HUES48 (cell line): Measurements from ENCODE around the gene ABHD3.
"Not testable (repeated sequence)": the region's sequence is repeated elsewhere in the genome, so short reads cannot be mapped to it uniquely, and the experiment has no call there.

Source experiments
- H3K27ac ChIP-seq: one replicate; pipeline ENCODE4 v1.7.0; 2013; ENCODE audit warnings: low read depth, low read length, inconsistent platforms
- H3K27me3 ChIP-seq: 2 replicates; pipeline ENCODE4 v1.6.1; 2013; ENCODE audit warnings: mild to moderate bottlenecking, low read length; ENCODE audit not compliant: control insufficient read depth, insufficient read depth
- H3K36me3 ChIP-seq: 2 replicates; pipeline ENCODE4 v1.6.1; 2013; ENCODE audit warnings: low read length; ENCODE audit not compliant: control insufficient read depth, insufficient read depth
- H3K4me1 ChIP-seq: 2 replicates; pipeline ENCODE4 v1.6.1; 2013; ENCODE audit warnings: mild to moderate bottlenecking, low read length; ENCODE audit not compliant: control insufficient read depth, insufficient read depth
- H3K4me3 ChIP-seq: 2 replicates; pipeline ENCODE4 v1.5.1; 2013; ENCODE audit warnings: mild to moderate bottlenecking, low read depth, low read length
- H3K9ac ChIP-seq: 2 replicates; pipeline ENCODE4 v1.6.1; 2013; ENCODE audit warnings: mild to moderate bottlenecking, low read depth, low read length, moderate library complexity
- H3K9me3 ChIP-seq: 2 replicates; pipeline ENCODE4 v1.6.1; 2013; ENCODE audit warnings: low read length; ENCODE audit not compliant: control insufficient read depth, insufficient read depth

The ABHD3 gene

GRCh38 chr18:21640375-21640774 is 64.2 kb downstream of the ABHD3 start:
- H3K36me3 ChIP-seq, H3K9me3 ChIP-seq, H3K4me3 ChIP-seq, H3K9ac ChIP-seq, H3K4me1 ChIP-seq, H3K27me3 ChIP-seq, H3K27ac ChIP-seq: not testable (repeated sequence)

DNA sequence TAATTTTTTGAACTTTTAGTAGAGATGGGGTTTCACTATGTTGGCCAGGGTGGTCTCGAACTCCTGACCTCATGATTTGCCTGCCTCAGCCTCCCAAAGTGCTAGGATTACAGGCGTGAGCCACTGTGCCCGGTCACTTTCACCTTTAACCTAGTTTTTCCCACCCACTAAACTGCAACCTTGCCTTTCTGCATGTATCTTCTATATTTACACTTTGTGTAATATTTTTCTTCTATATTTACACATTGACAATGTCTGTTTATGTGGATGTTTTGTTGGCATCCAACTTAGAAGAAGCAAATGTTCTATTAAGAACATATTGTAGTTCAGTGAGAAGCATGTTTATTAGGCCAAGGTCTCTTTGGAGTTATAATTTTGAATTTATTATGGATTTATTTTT is 65.8 kb downstream of the ABHD3 start:
- H3K9ac ChIP-seq = no peak overlapping the region
- H3K4me3 ChIP-seq = no peak overlapping the region
- no peak overlapping the region for H3K27ac ChIP-seq

DNA sequence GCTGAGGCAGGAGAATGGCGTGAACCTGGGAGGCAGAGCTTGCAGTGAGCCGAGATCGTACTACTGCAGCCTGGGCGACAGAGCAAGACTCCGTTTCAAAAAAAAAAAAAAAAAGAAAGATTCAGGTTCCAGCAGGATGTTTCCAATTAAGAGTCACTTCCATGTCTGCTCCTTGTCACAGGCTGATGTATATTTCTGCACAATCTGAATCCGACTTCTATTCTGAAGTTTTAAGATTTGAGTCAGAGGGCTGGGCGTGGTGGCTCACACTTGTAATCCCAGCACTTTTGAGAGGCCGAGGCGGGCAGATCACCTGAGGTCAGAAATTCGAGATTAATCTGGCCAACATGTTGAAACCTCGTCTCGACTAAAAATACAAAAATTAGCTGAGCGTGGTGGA is 67.8 kb downstream of the ABHD3 start:
- H3K4me1 ChIP-seq = no peaks in the 10 kb centered on the region
- H3K9ac ChIP-seq = no peak overlapping the region
- no peaks in the 10 kb centered on the region for H3K27me3 ChIP-seq
- H3K9me3 ChIP-seq = no peaks in the 10 kb centered on the region
- H3K36me3 ChIP-seq = peaks cover 29% of the 10 kb centered on the region
- H3K4me3 ChIP-seq = no peak overlapping the region
- no peak overlapping the region for H3K27ac ChIP-seq

More for the DNA sequence above, 65.8 kb downstream of the ABHD3 start:
- Histone ChIP-seq H3K36me3 (peaks cover 15% of the 10 kb centered on the region), H3K9me3 (no peaks in the 10 kb centered on the region), H3K27me3 (no peaks in the 10 kb centered on the region), H3K4me1 (no peaks in the 10 kb centered on the region)

DNA sequence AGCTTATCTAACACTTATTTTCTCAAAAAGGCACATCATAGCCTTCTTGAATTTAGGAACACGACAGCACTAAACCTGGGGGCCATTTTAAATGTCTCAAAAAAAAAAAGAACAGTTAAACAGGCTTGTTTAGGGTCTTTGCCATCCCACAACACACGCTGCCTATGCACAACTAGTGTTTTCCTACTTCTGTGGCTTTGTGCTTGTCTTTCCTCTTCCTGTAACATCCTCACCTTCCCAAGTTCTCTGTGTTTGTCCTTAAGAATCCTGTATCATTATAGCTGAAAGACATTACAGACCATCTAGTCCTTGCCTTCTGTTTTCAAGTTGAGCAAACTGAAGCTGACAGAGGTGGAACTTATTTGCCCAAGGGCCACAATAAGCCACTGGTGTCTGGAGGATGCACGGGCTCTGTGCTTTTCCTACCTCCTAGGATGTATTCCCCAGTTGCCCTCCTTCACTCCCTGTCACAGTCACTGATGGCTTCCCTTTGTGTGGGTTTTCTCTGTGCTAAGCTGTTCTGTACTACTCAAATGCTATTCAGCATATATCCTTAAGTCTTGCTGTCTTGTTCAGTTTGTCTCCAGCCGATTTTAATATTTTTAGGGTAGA is 69.9 kb downstream of the ABHD3 start:
- Histone ChIP-seq H3K9me3 (no peaks in the 10 kb centered on the region), H3K4me1 (no peaks in the 10 kb centered on the region), H3K27me3 (no peaks in the 10 kb centered on the region), H3K36me3 (peaks cover 47% of the 10 kb centered on the region), H3K27ac (no peak overlapping the region), H3K4me3 (no peak overlapping the region), H3K9ac (no peak overlapping the region)

DNA sequence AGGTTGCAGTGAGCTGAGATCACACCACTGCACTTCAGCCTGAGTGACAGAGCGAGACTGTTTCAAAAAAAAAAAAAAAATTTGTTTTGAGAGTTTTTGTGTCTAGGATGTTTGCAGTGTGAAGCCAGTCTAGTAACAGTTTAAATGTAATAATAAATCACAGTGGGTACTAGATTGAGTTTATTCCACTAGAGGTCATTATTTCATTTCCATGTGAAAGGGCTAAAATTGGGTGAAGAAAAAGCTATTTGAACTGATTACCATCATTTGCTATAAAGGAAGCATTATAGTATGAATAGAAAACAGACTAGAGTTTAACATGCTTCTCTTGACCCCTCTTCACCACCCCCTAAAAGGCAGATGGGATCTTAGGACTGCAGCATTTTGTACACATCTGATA is 72.2 kb downstream of the ABHD3 start:
- H3K9me3 ChIP-seq = no peaks in the 10 kb centered on the region
- H3K9ac ChIP-seq = no peak overlapping the region
- peaks cover 70% of the 10 kb centered on the region for H3K36me3 ChIP-seq
- no peaks in the 10 kb centered on the region for H3K4me1 ChIP-seq
- H3K27me3 ChIP-seq = no peaks in the 10 kb centered on the region
- no peak overlapping the region for H3K27ac ChIP-seq
- H3K4me3 ChIP-seq = no peak overlapping the region

- no peaks in the 10 kb centered on the region for H3K27me3 ChIP-seq
- H3K27ac ChIP-seq = no peak overlapping the region
- no peaks in the 10 kb centered on the region for H3K9me3 ChIP-seq
- no peak overlapping the region for H3K4me3 ChIP-seq
- no peak overlapping the region for H3K9ac ChIP-seq
- H3K36me3 ChIP-seq = peaks cover 86% of the 10 kb centered on the region
- H3K4me1 ChIP-seq = no peaks in the 10 kb centered on the region
Observed at GRCh38 chr18:21629089-21629832, 75.3 kb downstream of the ABHD3 start.

GRCh38 chr18:21621640-21622039 is 82.9 kb downstream of the ABHD3 start:
- not testable (repeated sequence) for H3K9ac ChIP-seq, H3K4me3 ChIP-seq, H3K27ac ChIP-seq, H3K4me1 ChIP-seq, H3K9me3 ChIP-seq, H3K27me3 ChIP-seq
- H3K36me3 ChIP-seq = peaks cover 76% of the 10 kb centered on the region

DNA sequence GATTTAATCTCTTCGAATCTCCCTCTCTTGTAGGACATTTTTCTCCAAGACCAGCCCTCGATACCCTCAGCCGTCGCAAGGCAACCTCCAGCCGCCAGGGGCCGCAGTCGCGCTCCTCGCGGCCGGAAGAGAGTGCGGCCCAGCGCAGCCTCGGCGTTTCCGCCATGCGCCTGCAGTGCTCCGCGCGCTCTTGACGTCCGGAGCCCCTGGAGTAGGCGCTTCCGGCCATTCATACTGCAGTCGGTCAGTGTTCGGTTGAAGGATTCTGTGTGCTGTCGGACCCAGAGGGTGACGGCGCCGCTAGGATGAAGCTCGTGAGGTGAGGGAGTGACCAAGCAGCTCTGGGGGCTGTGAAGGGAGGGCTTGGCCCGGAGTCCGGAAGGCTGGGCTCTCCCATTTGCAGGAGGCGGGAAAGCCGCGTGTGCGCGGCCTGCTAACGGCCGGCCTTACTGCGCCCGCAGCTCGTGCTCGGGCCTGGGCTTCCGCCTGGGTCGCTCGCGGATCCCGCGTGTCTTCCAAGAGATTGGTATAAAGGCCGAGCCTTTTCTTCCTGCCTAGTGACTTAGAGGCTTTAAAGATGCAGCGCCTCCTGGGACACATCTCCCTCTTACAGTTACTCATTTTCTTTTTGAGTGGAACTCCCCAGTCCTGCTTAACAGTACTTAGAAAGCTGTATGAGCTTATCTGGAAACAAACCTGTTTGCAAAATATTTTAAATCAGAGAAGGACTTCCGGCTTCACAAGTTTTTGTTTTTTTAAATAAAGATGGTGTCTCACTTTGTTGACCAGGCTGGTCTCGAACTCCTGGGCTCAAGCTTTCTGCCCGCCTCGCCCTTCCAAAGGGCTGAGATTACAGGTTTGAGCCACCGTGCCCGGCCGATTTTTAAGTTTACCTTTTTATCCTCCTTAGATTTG is 92.2 kb downstream of the ABHD3 start, which contains the start of gene SNRPD1:
TSS of gene SNRPD1 (plus strand) at position 190 of the 915 bp plus-strand sequence. CDS start at position 306, 116 bp downstream.
- H3K4me3 ChIP-seq = peak within 1 kb of the TSS; percentile 92
- peaks cover 24% of the 10 kb centered on the region for H3K36me3 ChIP-seq
- H3K27me3 ChIP-seq = no peaks in the 10 kb centered on the region
- no peaks in the 10 kb centered on the region for H3K4me1 ChIP-seq
- H3K9me3 ChIP-seq = no peaks in the 10 kb centered on the region
- peak within 1 kb of the TSS; percentile 98 for H3K27ac ChIP-seq
- peak within 1 kb of the TSS; percentile 97 for H3K9ac ChIP-seq

DNA sequence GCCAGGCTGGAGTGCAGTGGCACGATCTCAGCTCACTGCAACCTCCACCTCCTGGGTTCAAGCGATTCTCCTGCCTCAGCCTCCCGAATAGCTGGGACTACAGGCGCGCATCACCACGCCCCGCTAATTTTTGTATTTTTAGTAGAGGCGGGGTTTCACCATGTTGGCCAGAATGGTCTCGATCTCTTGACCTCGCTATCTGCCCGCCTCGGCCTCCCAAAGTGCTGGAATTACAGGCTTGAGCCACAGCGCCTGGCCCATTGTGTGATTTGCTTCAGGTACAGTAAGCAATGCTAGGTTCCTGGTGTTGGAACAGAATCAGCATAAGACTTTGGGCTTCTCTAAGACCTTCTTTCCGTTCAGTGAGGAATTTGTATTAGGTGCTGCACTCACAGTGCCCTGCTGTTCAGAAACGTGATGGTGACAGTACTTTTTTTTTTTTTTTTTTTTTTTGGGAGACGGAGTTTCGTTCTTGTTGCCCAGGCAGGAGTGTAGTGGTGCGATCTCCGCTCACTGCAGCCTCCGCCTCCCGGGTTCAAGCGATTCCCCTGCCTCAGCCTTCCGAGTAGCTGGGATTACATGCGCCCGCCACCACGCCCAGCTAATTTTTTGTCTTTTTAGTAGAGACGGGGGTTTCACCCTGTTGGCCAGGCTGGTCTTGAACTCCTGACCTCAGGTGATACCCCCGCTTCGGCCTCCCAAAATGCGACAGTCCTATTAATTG is 93.0 kb downstream of the ABHD3 start:
- Histone ChIP-seq H3K9ac (0 out of 2 replicates have a peak overlapping the region, but pooled peaks have one; percentile 32), H3K4me3 (peak overlapping the region; percentile 92; the same call in 1 of the 2 replicates), H3K36me3 (peaks cover 17% of the 10 kb centered on the region)
- H3K27me3 ChIP-seq, H3K27ac ChIP-seq, H3K9me3 ChIP-seq, H3K4me1 ChIP-seq: not testable (repeated sequence)

- Histone ChIP-seq H3K9me3 (no peaks in the 10 kb centered on the region), H3K9ac (no peak overlapping the region), H3K27me3 (no peaks in the 10 kb centered on the region), H3K36me3 (no peaks in the 10 kb centered on the region), H3K4me1 (no peaks in the 10 kb centered on the region), H3K4me3 (no peak overlapping the region), H3K27ac (no peak overlapping the region)
Observed at GRCh38 chr18:21605213-21605612, 99.4 kb downstream of the ABHD3 start.
